Retinal pigment epithelial cell (primary cell): ENCODE results near the gene PFN1.
A peak's percentile ranks its signal among the peaks of the same experiment; 100 is the strongest.

Source experiments
- DNase-seq: peaks from one replicate; pipeline ENCODE4 v3.0.0-alpha.2; 2010; ENCODE audit warnings: low read depth
- H3K4me3 ChIP-seq: 2 replicates; pipeline ENCODE4 v1.5.1; 2011; ENCODE audit warnings: mild to moderate bottlenecking, low read length, control low read depth, moderate library complexity
- TF ChIP-seq, protein P1 (sequence below): conservative IDR thresholded peaks from 2 replicates; pipeline ENCODE4 v1.5.1; 2011; ENCODE audit warnings: low read depth, low read length, control low read depth, inconsistent platforms

PFN1 gene

GRCh38 chr17:4944554-4945175, 3.7 kb downstream of the PFN1 start:
- TF ChIP-seq, protein P1, sequence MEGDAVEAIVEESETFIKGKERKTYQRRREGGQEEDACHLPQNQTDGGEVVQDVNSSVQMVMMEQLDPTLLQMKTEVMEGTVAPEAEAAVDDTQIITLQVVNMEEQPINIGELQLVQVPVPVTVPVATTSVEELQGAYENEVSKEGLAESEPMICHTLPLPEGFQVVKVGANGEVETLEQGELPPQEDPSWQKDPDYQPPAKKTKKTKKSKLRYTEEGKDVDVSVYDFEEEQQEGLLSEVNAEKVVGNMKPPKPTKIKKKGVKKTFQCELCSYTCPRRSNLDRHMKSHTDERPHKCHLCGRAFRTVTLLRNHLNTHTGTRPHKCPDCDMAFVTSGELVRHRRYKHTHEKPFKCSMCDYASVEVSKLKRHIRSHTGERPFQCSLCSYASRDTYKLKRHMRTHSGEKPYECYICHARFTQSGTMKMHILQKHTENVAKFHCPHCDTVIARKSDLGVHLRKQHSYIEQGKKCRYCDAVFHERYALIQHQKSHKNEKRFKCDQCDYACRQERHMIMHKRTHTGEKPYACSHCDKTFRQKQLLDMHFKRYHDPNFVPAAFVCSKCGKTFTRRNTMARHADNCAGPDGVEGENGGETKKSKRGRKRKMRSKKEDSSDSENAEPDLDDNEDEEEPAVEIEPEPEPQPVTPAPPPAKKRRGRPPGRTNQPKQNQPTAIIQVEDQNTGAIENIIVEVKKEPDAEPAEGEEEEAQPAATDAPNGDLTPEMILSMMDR: no peak
- no peak overlapping the region for H3K4me3 ChIP-seq
- DNase-seq: no peak

DNA sequence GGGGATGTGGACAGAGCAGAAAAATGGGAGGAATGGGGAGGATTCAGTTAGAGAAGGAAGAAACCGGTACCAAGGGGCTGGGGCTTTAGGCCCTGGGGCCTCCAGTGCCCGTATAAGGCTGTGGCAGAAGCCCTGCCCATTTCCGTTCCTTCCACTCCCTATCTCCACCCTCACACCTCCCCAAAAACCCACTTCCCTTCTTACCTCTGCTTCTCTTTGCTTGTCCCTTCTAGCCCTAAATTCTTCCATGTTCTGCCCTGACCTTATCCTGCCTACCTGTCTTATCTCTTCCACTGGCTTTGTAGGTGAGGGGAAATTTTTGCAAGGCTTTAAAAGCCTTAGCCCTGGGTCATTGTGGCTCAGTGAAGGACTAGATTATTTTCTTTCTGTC, 4.2 kb downstream of the PFN1 start:
- no peak for DNase-seq
- H3K4me3 ChIP-seq: no peak overlapping the region
- TF ChIP-seq, protein P1: no peak

- no peak for DNase-seq
- TF ChIP-seq, protein P1: no peak
- no peak overlapping the region for H3K4me3 ChIP-seq
Measured at GRCh38 chr17:4942760-4943508, 5.4 kb downstream of the PFN1 start.

DNA sequence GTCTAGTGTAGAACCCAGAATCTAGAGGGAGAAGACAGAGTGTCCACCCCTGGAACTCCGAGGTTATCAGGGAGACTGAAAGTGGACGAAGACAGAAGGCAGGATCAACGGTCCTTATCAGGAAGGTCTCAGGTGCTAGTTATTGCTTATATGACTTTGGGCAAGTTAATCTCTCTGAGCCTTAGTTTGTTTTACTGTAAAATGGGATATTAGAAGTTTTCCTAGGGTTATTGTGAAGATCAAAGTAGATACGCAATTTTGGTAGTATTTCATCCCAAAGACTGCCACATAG, 7.1 kb downstream of the PFN1 start:
- DNase-seq: no peak
- peak overlapping the region; percentile 96 for H3K4me3 ChIP-seq
- TF ChIP-seq, protein P1: no peak

DNA sequence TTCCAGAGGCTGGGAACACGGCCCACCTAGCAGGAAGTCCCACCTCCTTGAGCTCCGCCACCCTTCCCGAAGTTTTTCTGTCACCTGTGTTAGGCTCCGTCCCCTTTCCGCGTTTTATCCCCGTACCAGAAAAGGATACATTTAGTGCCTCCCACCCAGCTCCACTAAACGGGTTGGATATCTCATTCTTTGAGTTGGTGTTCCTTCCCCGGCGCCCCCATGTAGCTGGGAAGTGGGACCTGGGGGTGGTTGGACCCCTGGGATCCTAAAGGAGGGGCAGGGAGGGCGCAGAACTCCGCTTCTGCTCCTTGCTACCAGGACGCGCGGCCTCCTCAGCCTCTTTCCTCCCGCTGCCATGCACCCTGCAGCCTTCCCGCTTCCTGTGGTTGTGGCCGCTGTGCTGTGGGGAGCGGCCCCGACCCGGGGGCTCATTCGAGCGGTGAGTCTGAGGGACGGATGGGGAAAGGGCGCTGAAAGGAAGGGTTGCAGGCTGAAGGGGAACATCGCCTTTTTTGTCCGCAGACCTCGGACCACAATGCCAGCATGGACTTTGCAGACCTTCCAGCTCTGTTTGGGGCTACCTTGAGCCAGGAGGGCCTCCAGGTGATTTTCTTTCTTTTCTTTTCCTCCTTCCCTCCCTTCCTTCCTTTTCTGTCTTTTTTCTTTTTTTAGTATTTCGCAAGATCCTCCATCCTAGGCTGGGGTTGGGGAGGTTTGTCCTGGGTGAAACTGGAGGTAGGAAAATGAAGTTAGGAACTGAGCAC, 7.6 kb downstream of the PFN1 start:
- peak overlapping the region; percentile 96 for H3K4me3 ChIP-seq
- TF ChIP-seq, protein P1: no peak
- no peak for DNase-seq

GRCh38 chr17:4939796-4940554, 8.4 kb downstream of the PFN1 start, which contains the start of the genes RNF167 and SLC25A11:
TSS of gene RNF167 (plus strand) at chr17:4940268. CDS start at chr17:4940910, 642 bp downstream.
TSS of gene SLC25A11 (minus strand) at chr17:4940046. CDS start at chr17:4939910, 136 bp downstream.
- H3K4me3 ChIP-seq: peak within 1 kb of the TSS; percentile 96
- TF ChIP-seq, protein P1: no peak
- peak; percentile 99 for DNase-seq
